Trophoblast cell (in vitro differentiated cells and primary cell): ENCODE data around the gene PTRH1.

Experiments used
- DNase-seq, 2 donors: peaks; one replicate each; pipeline ENCODE4 v3.0.0-alpha.2; 2016
- H2AFZ ChIP-seq: 2 replicates; pipeline ENCODE4 v1.6.1; 2013; ENCODE audit warnings: low read length, moderate library complexity, mild to moderate bottlenecking; ENCODE audit not compliant: insufficient read depth, poor library complexity
- H2AK5ac ChIP-seq: 2 replicates; pipeline ENCODE4 v1.6.1; 2013; ENCODE audit warnings: mild to moderate bottlenecking, low read length
- H2BK120ac ChIP-seq: 2 replicates; pipeline ENCODE4 v1.6.1; 2013; ENCODE audit warnings: low read length, mild to moderate bottlenecking, moderate library complexity; ENCODE audit not compliant: insufficient read depth, poor library complexity
- H2BK12ac ChIP-seq: 2 replicates; pipeline ENCODE4 v1.6.1; 2013; ENCODE audit warnings: mild to moderate bottlenecking, low read length, moderate library complexity
- H2BK5ac ChIP-seq: 2 replicates; pipeline ENCODE4 v1.6.1; 2013; ENCODE audit warnings: low read length, low read depth, moderate library complexity, mild to moderate bottlenecking; ENCODE audit not compliant: poor library complexity
- H3K14ac ChIP-seq: 2 replicates; pipeline ENCODE4 v1.6.1; 2013; ENCODE audit warnings: mild to moderate bottlenecking, low read length
- H3K18ac ChIP-seq: 2 replicates; pipeline ENCODE4 v1.6.1; 2013; ENCODE audit warnings: mild to moderate bottlenecking, low read length
- H3K23ac ChIP-seq: 2 replicates; pipeline ENCODE4 v1.6.1; 2013; ENCODE audit warnings: low read length
- H3K27ac ChIP-seq: 2 replicates; pipeline ENCODE4 v1.5.1; 2013; ENCODE audit warnings: low read depth, mild to moderate bottlenecking, inconsistent platforms, low read length, moderate library complexity
- H3K27me3 ChIP-seq: 2 replicates; pipeline ENCODE4 v1.6.1; 2013; ENCODE audit warnings: inconsistent platforms, mild to moderate bottlenecking, low read length, moderate library complexity; ENCODE audit not compliant: insufficient read depth
- H3K36me3 ChIP-seq, 2 experiments: 1 replicate in 1 of 2; 2 replicates in 1 of 2; pipeline ENCODE4 v1.6.1; 2013; ENCODE audit warnings: low read length in 2 of 2, mild to moderate bottlenecking in 2 of 2, moderate library complexity in 1 of 2; ENCODE audit not compliant: insufficient read depth in 2 of 2, control insufficient read depth in 1 of 2
- H3K4ac ChIP-seq: 2 replicates; pipeline ENCODE4 v1.6.1; 2013; ENCODE audit warnings: low read depth, mild to moderate bottlenecking, low read length, moderate library complexity
- H3K4me1 ChIP-seq, 2 experiments: 1 replicate in 1 of 2; 2 replicates in 1 of 2; pipeline ENCODE4 v1.6.1; 2013; ENCODE audit warnings: low read length in 2 of 2, mild to moderate bottlenecking in 2 of 2, moderate library complexity in 1 of 2; ENCODE audit not compliant: insufficient read depth in 2 of 2, control insufficient read depth in 1 of 2
- H3K4me2 ChIP-seq: 2 replicates; pipeline ENCODE4 v1.6.1; 2013; ENCODE audit warnings: inconsistent platforms, mild to moderate bottlenecking, low read length, moderate library complexity
- H3K4me3 ChIP-seq: 2 replicates; pipeline ENCODE4 v1.5.1; 2013; ENCODE audit warnings: mild to moderate bottlenecking, low read depth, low read length, inconsistent platforms
- H3K79me1 ChIP-seq: one replicate; pipeline ENCODE4 v1.6.1; 2013; ENCODE audit warnings: low read length
- H3K79me2 ChIP-seq: 2 replicates; pipeline ENCODE4 v1.6.1; 2013; ENCODE audit warnings: low read length, mild to moderate bottlenecking; ENCODE audit not compliant: control insufficient read depth, insufficient read depth, poor library complexity
- H3K9ac ChIP-seq: 2 replicates; pipeline ENCODE4 v1.6.1; 2013; ENCODE audit warnings: mild to moderate bottlenecking, low read length
- H3K9me3 ChIP-seq: 2 replicates; pipeline ENCODE4 v1.6.1; 2013; ENCODE audit warnings: low read depth, mild to moderate bottlenecking, control low read depth, inconsistent platforms, low read length; ENCODE audit not compliant: insufficient read depth
- H4K12ac ChIP-seq: 2 replicates; pipeline ENCODE4 v1.6.1; 2013; ENCODE audit warnings: low read depth, mild to moderate bottlenecking, low read length, moderate library complexity
- H4K8ac ChIP-seq: 2 replicates; pipeline ENCODE4 v1.6.1; 2013; ENCODE audit warnings: low read depth, mild to moderate bottlenecking, low read length, moderate library complexity
- H4K91ac ChIP-seq: one replicate; pipeline ENCODE4 v1.6.1; 2013; ENCODE audit warnings: low read depth, mild to moderate bottlenecking, low read length, moderate library complexity
- WGBS: extraction: QIAGEN DNeasy Blood & Tissue Kit; methylation state at CpG from one replicate; pipeline ENCODE4 v1.1.7; 2013; ENCODE audit warnings: missing lambda C conversion rate; ENCODE audit not compliant: insufficient read length, insufficient coverage; ENCODE audit errors: extremely low coverage; 5-methylcytosine and 5-hydroxymethylcytosine counted together

PTRH1 gene

DNA sequence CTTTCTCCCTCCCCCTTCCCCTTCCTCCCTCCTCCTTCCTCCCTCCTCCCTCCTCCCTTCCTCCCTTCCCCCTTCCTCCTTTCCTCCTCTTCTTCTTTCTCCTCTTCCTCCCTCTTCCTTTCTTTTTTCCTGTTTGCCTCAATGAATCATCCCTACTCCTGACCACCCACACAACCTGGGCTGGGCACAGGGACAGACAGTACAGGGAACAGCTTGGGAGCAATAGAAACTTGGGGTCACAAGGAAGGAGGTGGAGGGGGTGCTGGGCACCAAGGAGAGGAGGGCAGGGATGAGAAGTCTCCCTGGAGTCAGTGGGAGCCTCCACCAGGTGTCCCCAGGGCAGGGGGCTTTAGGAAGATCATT is 5.4 kb upstream of the PTRH1 start:
- H2AK5ac ChIP-seq: no peak overlapping the region
- no peak overlapping the region for H3K18ac ChIP-seq
- H4K91ac ChIP-seq: no peak overlapping the region
- no peak overlapping the region for H3K27ac ChIP-seq
- H3K79me2 ChIP-seq: no peaks in the 10 kb centered on the region
- H3K79me1 ChIP-seq: no peaks in the 10 kb centered on the region
- H3K4me3 ChIP-seq: no peak overlapping the region
- H2BK5ac ChIP-seq: no peak overlapping the region
- no peak overlapping the region for H2AFZ ChIP-seq
- H3K14ac ChIP-seq: no peak overlapping the region
- no peak overlapping the region for H3K9ac ChIP-seq
- no peak overlapping the region for H4K8ac ChIP-seq
- no peak overlapping the region for H3K4ac ChIP-seq
- no peak for DNase-seq
- no peak overlapping the region for H4K12ac ChIP-seq
- H3K36me3 ChIP-seq: no peaks in the 10 kb centered on the region
- H2BK120ac ChIP-seq: no peak overlapping the region
- H3K4me2 ChIP-seq: no peak overlapping the region
- no peak overlapping the region for H3K23ac ChIP-seq
- H3K9me3 ChIP-seq: no peaks in the 10 kb centered on the region
- peaks cover 0 to 3% of the 10 kb centered on the region in 2 experiments for H3K4me1 ChIP-seq
- no peak overlapping the region for H2BK12ac ChIP-seq
- H3K27me3 ChIP-seq: no peaks in the 10 kb centered on the region

DNA sequence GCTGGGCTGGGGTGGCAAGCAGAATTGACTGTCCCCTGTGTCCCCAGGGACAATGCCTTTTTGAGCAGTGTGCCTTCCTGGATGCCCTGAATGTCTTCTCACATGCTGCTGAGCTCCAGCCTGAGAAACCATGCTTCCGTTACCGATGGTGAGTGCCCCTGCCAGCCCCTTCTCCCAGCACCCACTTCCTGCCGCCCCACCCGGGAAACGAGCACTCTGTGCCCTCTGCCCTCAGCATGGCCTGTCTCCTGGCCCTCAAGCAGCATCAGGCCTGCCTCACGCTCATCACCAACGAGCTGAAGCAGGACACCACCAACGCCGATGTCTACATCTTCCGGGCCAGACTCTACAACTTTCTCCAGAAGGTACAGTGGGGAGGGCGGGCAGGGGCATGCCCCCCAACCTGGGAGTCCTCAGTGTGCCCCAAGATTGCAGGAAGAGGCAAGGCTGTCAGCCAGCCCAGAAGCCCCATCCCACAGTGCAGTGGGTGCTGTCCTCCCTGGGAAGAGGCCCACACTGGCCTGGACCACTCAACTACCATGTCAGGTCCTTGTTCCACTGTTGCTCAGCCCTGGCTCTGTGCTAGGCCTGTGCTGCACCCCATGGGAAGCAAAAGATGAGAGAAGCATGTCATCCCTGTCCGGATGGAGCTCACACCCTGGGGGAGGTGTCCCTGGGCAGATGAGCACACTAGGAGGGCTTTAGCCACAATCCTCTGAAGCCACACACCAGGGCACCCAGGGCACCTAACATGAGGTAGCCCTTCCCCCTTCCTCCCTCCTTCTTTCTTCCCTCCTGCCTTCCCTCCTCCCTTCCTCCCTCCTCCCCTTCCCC is 4.8 kb upstream of the PTRH1 start:
- H3K36me3 ChIP-seq: no peaks in the 10 kb centered on the region
- H3K27me3 ChIP-seq: no peaks in the 10 kb centered on the region
- H3K23ac ChIP-seq: no peak overlapping the region
- H4K91ac ChIP-seq: no peak overlapping the region
- H3K27ac ChIP-seq: no peak overlapping the region
- peaks cover 0 to 3% of the 10 kb centered on the region in 2 experiments for H3K4me1 ChIP-seq
- no peak for DNase-seq
- H3K79me2 ChIP-seq: no peaks in the 10 kb centered on the region
- no peaks in the 10 kb centered on the region for H3K79me1 ChIP-seq
- no peaks in the 10 kb centered on the region for H3K9me3 ChIP-seq
- H3K4ac ChIP-seq: no peak overlapping the region
- no peak overlapping the region for H2BK5ac ChIP-seq
- no peak overlapping the region for H3K18ac ChIP-seq
- no CpG with 5 or more reads among the region's 12 CpGs for WGBS
- no peak overlapping the region for H3K9ac ChIP-seq
- H4K12ac ChIP-seq: no peak overlapping the region
- H4K8ac ChIP-seq: no peak overlapping the region
- no peak overlapping the region for H3K14ac ChIP-seq
- no peak overlapping the region for H3K4me2 ChIP-seq
- H2BK120ac ChIP-seq: no peak overlapping the region
- no peak overlapping the region for H2AK5ac ChIP-seq
- H2AFZ ChIP-seq: no peak overlapping the region
- H3K4me3 ChIP-seq: no peak overlapping the region
- no peak overlapping the region for H2BK12ac ChIP-seq

DNA sequence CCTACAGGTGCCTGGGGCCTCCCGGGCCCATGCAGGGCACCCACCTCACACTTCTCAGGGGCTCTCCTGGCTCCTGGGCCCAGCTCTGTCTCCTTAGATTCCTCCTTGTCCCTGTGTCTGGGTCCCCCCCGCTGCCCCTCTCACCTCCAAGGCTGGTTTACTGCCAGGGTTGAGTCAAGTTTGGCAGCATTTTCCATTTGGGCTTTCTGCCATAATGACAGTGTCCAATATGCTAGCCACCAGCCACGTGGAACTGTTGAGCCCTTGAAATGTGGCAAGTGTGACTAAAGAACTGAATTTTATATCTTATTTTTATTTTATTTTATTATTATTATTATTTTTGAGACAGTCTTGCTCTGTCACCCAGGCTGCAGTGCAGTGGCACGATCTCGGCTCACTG is 2.3 kb upstream of the PTRH1 start:
- Histone ChIP-seq H4K12ac (no peak overlapping the region), H3K4ac (no peak overlapping the region), H3K27ac (no peak overlapping the region), H2AK5ac (no peak overlapping the region), H3K23ac (no peak overlapping the region), H3K4me3 (no peak overlapping the region), H3K18ac (no peak overlapping the region), H3K79me2 (no peaks in the 10 kb centered on the region), H3K9ac (no peak overlapping the region), H2BK120ac (no peak overlapping the region), H3K4me2 (no peak overlapping the region), H4K8ac (no peak overlapping the region), H3K27me3 (peaks cover 2% of the 10 kb centered on the region), H3K14ac (no peak overlapping the region), H2AFZ (no peak overlapping the region), H2BK5ac (no peak overlapping the region), H3K9me3 (no peaks in the 10 kb centered on the region), H4K91ac (no peak overlapping the region), H2BK12ac (no peak overlapping the region), H3K4me1 (peaks cover 0 to 9% of the 10 kb centered on the region in 2 experiments), H3K36me3 (no peaks in the 10 kb centered on the region), H3K79me1 (no peaks in the 10 kb centered on the region)
- WGBS: no CpG with 5 or more reads among the region's 5 CpGs
- DNase-seq: no peak

DNA sequence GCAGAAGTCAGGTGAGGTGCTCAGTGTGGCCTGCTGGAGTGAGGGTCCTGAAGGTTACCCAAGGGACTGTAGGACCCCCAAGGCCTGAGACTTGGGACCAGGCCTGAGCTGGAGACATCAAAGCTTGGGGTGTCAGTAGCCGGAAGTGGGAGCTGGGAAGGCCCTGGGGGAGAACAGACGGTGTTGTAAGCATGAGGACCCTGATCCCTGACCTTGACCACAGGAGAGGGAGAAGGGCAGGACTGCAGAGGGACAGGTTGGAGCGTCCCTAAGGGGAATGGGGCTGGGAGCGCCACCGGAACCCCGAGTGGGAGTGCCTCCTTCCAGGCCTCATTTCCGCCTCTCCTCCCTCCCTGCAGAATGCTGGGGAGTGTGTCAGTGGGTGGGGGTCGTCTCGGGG is 949 bp upstream of the PTRH1 start:
- Histone ChIP-seq H3K4me3 (no peak overlapping the region), H2BK5ac (no peak overlapping the region), H4K91ac (no peak overlapping the region), H4K12ac (no peak overlapping the region), H3K36me3 (no peaks in the 10 kb centered on the region), H2BK12ac (no peak overlapping the region), H4K8ac (peak overlapping the region; percentile 23), H3K79me1 (no peaks in the 10 kb centered on the region), H3K23ac (no peak overlapping the region), H3K9me3 (no peaks in the 10 kb centered on the region), H3K9ac (no peak overlapping the region), H3K14ac (no peak overlapping the region), H3K79me2 (no peaks in the 10 kb centered on the region), H3K27me3 (peaks cover 2% of the 10 kb centered on the region), H3K27ac (no peak overlapping the region), H3K4ac (no peak overlapping the region), H3K4me1 (peaks cover 0 to 9% of the 10 kb centered on the region in 2 experiments), H2AK5ac (no peak overlapping the region), H2AFZ (no peak overlapping the region), H3K4me2 (no peak overlapping the region), H3K18ac (no peak overlapping the region), H2BK120ac (no peak overlapping the region)
- no peak for DNase-seq
- no CpG with 5 or more reads among the region's 9 CpGs for WGBS
